Measurements from ENCODE around the gene CCDC88C.

The CCDC88C gene

DNA sequence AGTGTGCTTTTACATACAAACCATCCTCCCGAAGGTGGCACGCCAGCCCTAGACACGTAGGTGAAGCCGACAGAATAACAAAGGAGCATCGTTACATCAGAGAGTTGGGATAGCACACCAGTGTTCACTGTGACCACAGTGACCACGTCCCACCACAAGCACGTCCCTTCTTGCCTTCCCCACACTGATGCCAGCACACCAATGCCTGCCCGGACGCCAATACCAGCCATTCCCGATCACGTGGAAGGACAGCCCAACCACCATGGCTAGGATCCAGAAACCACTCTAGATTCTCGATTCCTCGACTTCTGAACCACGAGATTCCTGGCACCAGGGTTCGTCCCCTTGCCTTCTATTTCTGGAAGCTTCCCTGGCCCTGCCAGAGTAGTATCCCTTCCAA, 125.1 kb downstream of the CCDC88C start:
- Histone ChIP-seq H4K8ac (ENCODE audit: low read depth, low read length) (no peak overlapping the region), H3K4me2 (ENCODE audit: low read length) (no peak overlapping the region), H3K79me2 (ENCODE audit: control insufficient read depth, insufficient read depth, low read length, poor library complexity) (no peaks in the 10 kb centered on the region), H3K14ac (ENCODE audit: low read length) (no peak overlapping the region), H3K4me1 (ENCODE audit: control insufficient read depth in 1 of 2, insufficient read depth in 2 of 2, low read length in 2 of 2) (peaks cover 7 to 10% of the 10 kb centered on the region in 2 experiments), H4K12ac (ENCODE audit: low read depth, low read length) (no peak overlapping the region), H3K18ac (ENCODE audit: low read length) (no peak overlapping the region), H2BK120ac (ENCODE audit: insufficient read depth, low read length, poor library complexity) (no peak overlapping the region), H3K36me3 (ENCODE audit: control insufficient read depth in 1 of 2, insufficient read depth in 2 of 2, low read length in 2 of 2) (peaks cover 3 to 5% of the 10 kb centered on the region in 2 experiments), H3K27ac (ENCODE audit: low read depth, low read length) (no peak overlapping the region), H3K9me3 (ENCODE audit: insufficient read depth, low read depth, low read length) (no peaks in the 10 kb centered on the region), H2BK12ac (ENCODE audit: low read length) (no peak overlapping the region), H3K9ac (ENCODE audit: low read length) (no peak overlapping the region), H3K4ac (ENCODE audit: low read depth, low read length) (no peak overlapping the region), H2BK5ac (ENCODE audit: low read depth, low read length, poor library complexity) (no peak overlapping the region), H2AFZ (ENCODE audit: insufficient read depth, low read length, poor library complexity) (no peak overlapping the region), H3K27me3 (ENCODE audit: insufficient read depth, low read length) (no peaks in the 10 kb centered on the region), H3K79me1 (ENCODE audit: low read length) (no peaks in the 10 kb centered on the region), H4K91ac (ENCODE audit: low read depth, low read length) (no peak overlapping the region), H3K4me3 (ENCODE audit: low read depth, low read length) (no peak overlapping the region), H2AK5ac (ENCODE audit: low read length) (no peak overlapping the region), H3K23ac (ENCODE audit: low read length) (no peak overlapping the region)
- no CpG with 5 or more reads among the region's 15 CpGs for WGBS (ENCODE audit: extremely low coverage, insufficient coverage, insufficient read length)
- no peak for DNase-seq

DNA sequence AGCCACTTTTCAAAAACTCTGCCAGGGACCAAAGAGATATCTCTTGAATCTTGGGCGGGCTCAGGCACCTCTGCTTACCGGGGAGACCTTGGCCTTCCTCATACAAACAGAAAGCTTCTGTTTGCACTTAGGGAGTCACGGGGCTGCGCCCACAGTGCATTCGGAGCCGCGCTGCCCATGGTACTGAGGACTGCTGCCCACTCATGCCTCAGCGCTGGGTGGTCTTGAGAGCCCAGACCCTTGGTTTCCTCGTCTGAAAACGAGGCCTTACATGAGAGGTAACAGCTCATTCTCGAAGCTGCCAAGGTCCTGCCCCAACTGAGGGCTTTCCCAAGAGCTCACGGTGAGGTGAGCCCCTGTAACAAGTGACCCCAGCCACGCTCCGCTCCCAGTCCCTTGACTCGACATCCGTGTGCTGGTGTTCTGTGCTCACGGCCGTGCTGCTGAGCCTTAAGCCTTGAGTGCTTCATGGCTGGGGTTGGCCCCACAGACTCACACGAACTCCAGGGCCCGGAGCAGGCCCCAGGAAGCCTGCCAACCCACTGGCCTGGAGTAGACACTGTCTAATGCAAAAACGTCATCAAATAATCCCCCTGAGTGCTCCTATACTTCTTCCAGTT, 125.7 kb downstream of the CCDC88C start:
- Histone ChIP-seq H3K27me3 (ENCODE audit: insufficient read depth, low read length) (no peaks in the 10 kb centered on the region), H2AFZ (ENCODE audit: insufficient read depth, low read length, poor library complexity) (no peak overlapping the region), H3K4me3 (ENCODE audit: low read depth, low read length) (no peak overlapping the region), H3K9me3 (ENCODE audit: insufficient read depth, low read depth, low read length) (no peaks in the 10 kb centered on the region), H3K79me2 (ENCODE audit: control insufficient read depth, insufficient read depth, low read length, poor library complexity) (no peaks in the 10 kb centered on the region), H3K14ac (ENCODE audit: low read length) (no peak overlapping the region), H2AK5ac (ENCODE audit: low read length) (no peak overlapping the region), H3K4me1 (ENCODE audit: control insufficient read depth in 1 of 2, insufficient read depth in 2 of 2, low read length in 2 of 2) (peaks cover 6 to 7% of the 10 kb centered on the region in 2 experiments), H3K4ac (ENCODE audit: low read depth, low read length) (no peak overlapping the region), H2BK12ac (ENCODE audit: low read length) (no peak overlapping the region), H3K36me3 (ENCODE audit: control insufficient read depth in 1 of 2, insufficient read depth in 2 of 2, low read length in 2 of 2) (peaks cover 3 to 5% of the 10 kb centered on the region in 2 experiments), H2BK5ac (ENCODE audit: low read depth, low read length, poor library complexity) (no peak overlapping the region), H3K9ac (ENCODE audit: low read length) (no peak overlapping the region), H3K23ac (ENCODE audit: low read length) (no peak overlapping the region), H4K91ac (ENCODE audit: low read depth, low read length) (no peak overlapping the region), H3K18ac (ENCODE audit: low read length) (no peak overlapping the region), H2BK120ac (ENCODE audit: insufficient read depth, low read length, poor library complexity) (no peak overlapping the region), H3K4me2 (ENCODE audit: low read length) (no peak overlapping the region), H3K79me1 (ENCODE audit: low read length) (no peaks in the 10 kb centered on the region), H4K12ac (ENCODE audit: low read depth, low read length) (no peak overlapping the region), H4K8ac (ENCODE audit: low read depth, low read length) (no peak overlapping the region), H3K27ac (ENCODE audit: low read depth, low read length) (no peak overlapping the region)
- DNase-seq = no peak
- no CpG with 5 or more reads among the region's 21 CpGs for WGBS (ENCODE audit: extremely low coverage, insufficient coverage, insufficient read length)

DNA sequence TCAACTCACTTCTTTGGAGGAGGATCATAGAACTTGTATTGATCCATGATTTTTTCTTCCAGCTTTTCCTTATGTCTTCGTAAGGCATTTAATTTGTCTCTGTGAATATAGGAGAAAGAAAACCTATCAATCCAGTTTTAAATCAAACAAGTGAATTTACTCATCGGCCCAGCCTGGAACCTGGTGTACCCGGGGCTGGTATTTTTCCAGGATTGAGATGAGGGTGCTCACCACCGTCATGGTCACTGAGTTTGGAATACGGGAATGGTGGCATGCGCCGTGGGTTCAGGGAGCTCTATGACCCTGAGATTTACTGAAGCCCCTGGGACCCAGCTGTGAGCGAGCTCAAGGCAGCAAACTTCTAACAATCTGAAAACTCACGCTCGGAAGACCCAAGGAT, 126.6 kb downstream of the CCDC88C start:
- H3K9ac ChIP-seq (ENCODE audit: low read length) = no peak overlapping the region
- H3K18ac ChIP-seq (ENCODE audit: low read length) = no peak overlapping the region
- H2BK120ac ChIP-seq (ENCODE audit: insufficient read depth, low read length, poor library complexity) = no peak overlapping the region
- H3K14ac ChIP-seq (ENCODE audit: low read length) = no peak overlapping the region
- no peak overlapping the region for H3K4ac ChIP-seq (ENCODE audit: low read depth, low read length)
- H3K4me3 ChIP-seq (ENCODE audit: low read depth, low read length) = no peak overlapping the region
- no peak overlapping the region for H2BK12ac ChIP-seq (ENCODE audit: low read length)
- no peak overlapping the region for H3K4me2 ChIP-seq (ENCODE audit: low read length)
- H3K27me3 ChIP-seq (ENCODE audit: insufficient read depth, low read length) = no peaks in the 10 kb centered on the region
- DNase-seq = no peak
- H4K8ac ChIP-seq (ENCODE audit: low read depth, low read length) = no peak overlapping the region
- peaks cover 3 to 5% of the 10 kb centered on the region in 2 experiments for H3K36me3 ChIP-seq (ENCODE audit: control insufficient read depth in 1 of 2, insufficient read depth in 2 of 2, low read length in 2 of 2)
- H3K9me3 ChIP-seq (ENCODE audit: insufficient read depth, low read depth, low read length) = no peaks in the 10 kb centered on the region
- H3K27ac ChIP-seq (ENCODE audit: low read depth, low read length) = no peak overlapping the region
- H3K79me2 ChIP-seq (ENCODE audit: control insufficient read depth, insufficient read depth, low read length, poor library complexity) = no peaks in the 10 kb centered on the region
- no CpG with 5 or more reads among the region's 10 CpGs for WGBS (ENCODE audit: extremely low coverage, insufficient coverage, insufficient read length)
- H3K79me1 ChIP-seq (ENCODE audit: low read length) = no peaks in the 10 kb centered on the region
- H3K23ac ChIP-seq (ENCODE audit: low read length) = no peak overlapping the region
- no peak overlapping the region for H4K91ac ChIP-seq (ENCODE audit: low read depth, low read length)
- H2AFZ ChIP-seq (ENCODE audit: insufficient read depth, low read length, poor library complexity) = no peak overlapping the region
- no peak overlapping the region for H2AK5ac ChIP-seq (ENCODE audit: low read length)
- no peak overlapping the region for H2BK5ac ChIP-seq (ENCODE audit: low read depth, low read length, poor library complexity)
- H3K4me1 ChIP-seq (ENCODE audit: control insufficient read depth in 1 of 2, insufficient read depth in 2 of 2, low read length in 2 of 2) = no peaks in the 10 kb centered on the region
- H4K12ac ChIP-seq (ENCODE audit: low read depth, low read length) = no peak overlapping the region

DNA sequence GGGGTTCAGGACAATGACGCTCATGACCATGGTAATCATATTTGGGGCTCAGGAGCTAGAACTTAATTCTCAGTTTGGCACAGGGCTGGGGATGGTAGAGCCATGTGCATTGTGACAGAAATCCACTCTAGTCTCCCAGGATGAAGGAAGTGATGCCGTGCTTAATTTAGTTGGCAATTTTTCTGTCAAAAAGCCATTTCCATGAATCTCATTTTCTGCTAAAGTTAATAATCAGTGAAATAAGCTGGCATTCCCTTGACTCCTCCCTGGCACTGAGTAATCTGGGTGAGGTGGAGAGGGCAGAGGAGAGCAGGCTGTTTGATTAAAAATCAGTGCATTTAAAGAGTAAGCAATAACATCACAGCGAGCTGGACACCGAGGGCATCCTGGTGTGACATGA, 128.2 kb downstream of the CCDC88C start:
- Histone ChIP-seq H4K12ac (ENCODE audit: low read depth, low read length) (no peak overlapping the region), H3K27me3 (ENCODE audit: insufficient read depth, low read length) (no peaks in the 10 kb centered on the region), H2BK120ac (ENCODE audit: insufficient read depth, low read length, poor library complexity) (no peak overlapping the region), H2BK5ac (ENCODE audit: low read depth, low read length, poor library complexity) (no peak overlapping the region), H2AFZ (ENCODE audit: insufficient read depth, low read length, poor library complexity) (no peak overlapping the region), H3K79me2 (ENCODE audit: control insufficient read depth, insufficient read depth, low read length, poor library complexity) (peaks cover under 1% of the 10 kb centered on the region), H3K9ac (ENCODE audit: low read length) (no peak overlapping the region), H3K4me1 (ENCODE audit: control insufficient read depth in 1 of 2, insufficient read depth in 2 of 2, low read length in 2 of 2) (peaks cover 5% of the 10 kb centered on the region in 2 experiments), H4K91ac (ENCODE audit: low read depth, low read length) (no peak overlapping the region), H3K4ac (ENCODE audit: low read depth, low read length) (no peak overlapping the region), H2BK12ac (ENCODE audit: low read length) (no peak overlapping the region), H3K27ac (ENCODE audit: low read depth, low read length) (no peak overlapping the region), H3K4me2 (ENCODE audit: low read length) (no peak overlapping the region), H3K14ac (ENCODE audit: low read length) (no peak overlapping the region), H3K4me3 (ENCODE audit: low read depth, low read length) (no peak overlapping the region), H4K8ac (ENCODE audit: low read depth, low read length) (no peak overlapping the region), H3K18ac (ENCODE audit: low read length) (no peak overlapping the region), H3K36me3 (ENCODE audit: control insufficient read depth in 1 of 2, insufficient read depth in 2 of 2, low read length in 2 of 2) (peaks cover 3 to 5% of the 10 kb centered on the region in 2 experiments), H2AK5ac (ENCODE audit: low read length) (no peak overlapping the region), H3K9me3 (ENCODE audit: insufficient read depth, low read depth, low read length) (no peaks in the 10 kb centered on the region), H3K79me1 (ENCODE audit: low read length) (peaks cover under 1% of the 10 kb centered on the region), H3K23ac (ENCODE audit: low read length) (no peak overlapping the region)
- no CpG with 5 or more reads among the region's 4 CpGs for WGBS (ENCODE audit: extremely low coverage, insufficient coverage, insufficient read length)
- no peak for DNase-seq

All from trophoblast cell (in vitro differentiated cells and primary cell).